NCI-H1436 treated with DMSO at 0.1 percent for 48 hours (cell line): ENCODE results near the gene C22orf23.
"Not testable (repeated sequence)": the region's sequence is repeated elsewhere in the genome, so short reads cannot be mapped to it uniquely, and the experiment has no call there.

Experiments used
- DNase-seq: peaks from one replicate; lab custom pipeline; 2025; lab: John Stamatoyannopoulos, UW

C22orf23 gene

DNA sequence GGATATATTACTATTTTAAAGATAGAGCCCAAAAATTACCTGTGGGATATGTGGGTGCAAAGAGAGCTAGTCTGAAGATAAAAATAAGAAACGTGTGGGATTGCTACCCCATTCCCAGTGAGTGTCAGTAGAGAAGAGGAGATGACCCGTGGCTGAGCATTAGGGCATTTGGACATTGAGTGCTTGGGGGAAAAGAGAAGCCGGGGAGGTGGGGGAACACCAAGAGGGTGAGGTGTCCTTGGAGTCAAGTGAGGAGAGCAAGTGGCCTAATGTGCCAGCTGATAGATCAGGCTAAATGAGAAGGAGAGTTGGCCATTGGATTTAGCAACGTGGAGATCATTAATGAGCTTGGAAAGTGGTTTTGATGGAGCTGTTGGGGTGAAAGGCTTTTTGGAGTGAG, 1.3 kb upstream of the C22orf23 start:
- DNase-seq: no peak

DNA sequence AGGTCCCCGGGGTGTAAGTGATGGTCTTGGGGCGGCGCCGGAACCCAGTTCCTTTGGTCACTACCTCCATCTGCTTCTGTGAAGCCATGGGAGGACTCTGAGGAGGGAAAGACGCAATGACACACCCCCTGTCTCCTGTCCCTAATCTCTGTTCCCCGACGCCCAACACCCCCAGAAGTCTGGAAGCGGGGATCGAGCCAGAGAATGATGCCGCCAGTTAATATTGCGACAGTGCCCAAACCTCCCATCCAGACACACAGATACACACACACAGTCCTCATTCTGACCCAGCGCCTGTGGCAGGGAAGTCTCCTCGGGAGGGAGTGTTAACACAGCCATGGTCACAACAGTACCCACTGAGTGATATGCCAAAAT, 352 bp downstream of the C22orf23 start:
- no peak for DNase-seq

DNA sequence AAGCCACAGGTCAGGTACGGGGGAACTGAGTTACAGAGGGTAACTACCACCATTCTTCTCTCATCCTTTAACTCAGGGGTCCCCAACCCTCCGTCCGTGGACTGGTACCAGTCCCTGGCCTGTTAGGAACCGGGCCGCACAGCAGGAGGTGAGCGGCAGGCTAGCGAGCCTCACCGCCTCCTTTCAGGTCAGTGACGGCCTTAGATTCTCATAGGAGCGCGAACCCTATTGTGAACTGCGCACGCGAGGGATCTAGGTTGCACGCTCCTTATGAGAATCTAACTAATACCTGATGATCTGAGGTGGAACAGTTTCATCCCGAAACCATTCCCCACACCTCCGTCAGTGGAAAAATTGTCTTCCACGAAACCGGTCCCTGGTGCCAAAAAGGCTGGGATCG, 772 bp downstream of the C22orf23 start:
- not testable (repeated sequence) for DNase-seq

- no peak for DNase-seq
Measured at GRCh38 chr22:37951305-37951704, 2.1 kb downstream of the C22orf23 start.

DNA sequence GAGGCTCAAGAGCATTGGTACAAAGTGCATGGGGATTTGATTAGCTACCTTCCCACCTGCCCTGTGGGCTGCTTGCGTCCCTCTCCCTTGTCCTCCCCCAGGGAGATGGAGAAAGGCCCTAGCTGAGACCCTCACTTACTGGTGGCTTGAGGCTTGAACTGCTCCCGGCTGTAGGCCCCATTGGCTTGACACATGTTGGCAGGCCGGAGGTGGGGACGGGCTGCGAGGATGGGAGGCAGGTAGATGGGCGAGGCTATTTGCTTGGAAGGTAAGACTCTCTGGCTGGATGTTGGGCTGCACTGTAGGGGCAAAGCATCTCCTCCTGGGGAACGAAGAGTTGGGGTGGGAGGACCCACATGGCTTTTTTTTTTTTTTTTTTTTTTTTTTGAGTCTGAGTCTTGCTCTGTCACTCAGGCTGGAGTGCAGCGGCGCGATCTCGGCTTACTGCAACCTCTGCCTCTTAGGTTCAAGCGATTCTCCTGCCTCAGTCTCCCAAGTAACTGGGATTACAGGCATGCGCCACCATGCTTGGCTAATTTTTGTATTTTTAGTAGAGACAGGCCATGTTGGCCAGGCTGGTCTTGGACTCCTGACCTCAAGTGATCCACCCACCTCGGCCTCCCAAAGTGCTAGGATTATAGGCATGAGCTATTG, 6.1 kb downstream of the C22orf23 start:
- not testable (repeated sequence) for DNase-seq

- not testable (repeated sequence) for DNase-seq
Measured at GRCh38 chr22:37944423-37944822, 9.0 kb downstream of the C22orf23 start.

- DNase-seq: no peak
Measured at GRCh38 chr22:37943825-37944198, 9.6 kb downstream of the C22orf23 start.

DNA sequence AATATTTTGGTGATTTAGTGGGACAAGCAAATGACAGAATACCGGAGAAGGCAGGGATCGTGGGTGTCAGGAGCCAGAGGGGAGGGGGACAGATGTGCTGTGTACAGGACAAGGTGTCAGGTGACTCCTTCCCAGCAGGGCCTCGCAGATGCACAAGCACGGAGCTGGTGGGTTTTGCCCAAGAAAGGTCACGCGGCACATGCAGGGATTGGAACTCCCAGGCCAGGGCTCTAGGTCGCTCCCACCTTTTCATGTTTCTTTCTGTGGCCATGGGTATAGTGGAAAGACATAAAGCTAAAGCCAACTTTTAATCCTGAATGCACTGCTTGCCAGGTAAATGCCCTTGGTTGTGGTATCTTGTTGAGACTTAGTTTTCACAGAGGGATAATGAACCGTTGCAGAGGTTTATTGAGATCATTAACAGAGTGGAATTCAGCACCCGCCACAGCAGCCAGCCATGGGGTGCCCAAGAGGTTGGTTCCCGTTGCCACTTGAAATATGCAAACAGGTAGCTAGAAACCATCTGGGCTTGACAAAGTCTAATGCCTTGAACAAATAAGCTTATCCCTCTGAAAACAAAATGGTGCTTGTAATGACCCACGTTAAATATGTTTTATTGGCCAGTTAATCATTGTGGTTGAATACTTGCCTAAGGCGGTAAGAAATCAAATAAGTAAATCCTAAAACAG, 10.1 kb downstream of the C22orf23 start:
- no peak for DNase-seq

DNA sequence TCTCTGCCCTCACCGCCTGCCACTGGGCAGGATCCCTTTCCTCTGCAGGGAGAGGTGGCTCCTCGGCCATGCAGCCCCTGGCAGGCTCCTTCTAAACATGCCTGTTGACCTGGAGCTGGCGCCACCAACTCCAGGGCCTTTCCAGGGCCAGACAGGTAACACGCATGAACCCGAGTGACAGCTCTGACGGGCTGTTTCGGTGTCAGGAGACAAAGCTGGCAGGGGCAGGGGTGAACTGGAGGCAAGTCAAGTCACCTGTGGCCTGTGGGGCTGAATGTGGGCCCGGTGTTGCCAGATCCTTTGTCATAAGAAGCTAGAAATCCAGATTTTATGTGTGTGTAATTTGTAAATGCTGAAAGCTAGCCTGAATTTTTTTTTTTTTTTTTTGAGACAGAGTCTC, 11.3 kb downstream of the C22orf23 start:
- no peak for DNase-seq

GRCh38 chr22:37940698-37941376, 12.6 kb downstream of the C22orf23 start:
- no peak for DNase-seq

- DNase-seq: no peak
Measured at GRCh38 chr22:37933711-37934376, 19.6 kb downstream of the C22orf23 start.

- DNase-seq: no peak
Measured at GRCh38 chr22:37932821-37933578, 20.4 kb downstream of the C22orf23 start.

- DNase-seq: no peak
Measured at GRCh38 chr22:37932401-37932800, 21.0 kb downstream of the C22orf23 start.

- DNase-seq: no peak
Measured at GRCh38 chr22:37931893-37932389, 21.5 kb downstream of the C22orf23 start.

DNA sequence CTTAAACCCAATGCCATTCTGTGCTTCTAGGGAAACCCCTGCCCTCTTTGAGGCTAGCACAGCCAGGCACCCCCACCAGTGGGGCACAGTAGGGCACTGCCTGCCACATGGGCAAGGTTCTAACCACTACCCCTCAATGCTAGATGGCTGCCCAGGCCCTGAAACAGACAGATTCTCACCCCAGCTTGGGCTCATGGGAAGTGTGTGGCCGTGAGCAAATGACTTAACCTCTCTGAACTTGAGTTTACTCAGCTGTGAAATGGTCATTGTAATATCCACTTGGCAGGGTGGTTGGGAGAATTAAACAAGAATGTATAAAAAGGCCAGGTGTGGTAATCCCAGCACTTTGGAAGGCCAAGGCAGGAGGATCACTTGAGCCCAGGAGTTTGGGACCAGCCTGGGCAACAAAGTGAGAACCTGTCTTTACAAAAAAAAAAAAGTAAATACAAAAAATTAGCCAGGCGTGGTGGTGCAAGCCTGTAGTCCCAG, 22.4 kb downstream of the C22orf23 start:
- DNase-seq: no peak

DNA sequence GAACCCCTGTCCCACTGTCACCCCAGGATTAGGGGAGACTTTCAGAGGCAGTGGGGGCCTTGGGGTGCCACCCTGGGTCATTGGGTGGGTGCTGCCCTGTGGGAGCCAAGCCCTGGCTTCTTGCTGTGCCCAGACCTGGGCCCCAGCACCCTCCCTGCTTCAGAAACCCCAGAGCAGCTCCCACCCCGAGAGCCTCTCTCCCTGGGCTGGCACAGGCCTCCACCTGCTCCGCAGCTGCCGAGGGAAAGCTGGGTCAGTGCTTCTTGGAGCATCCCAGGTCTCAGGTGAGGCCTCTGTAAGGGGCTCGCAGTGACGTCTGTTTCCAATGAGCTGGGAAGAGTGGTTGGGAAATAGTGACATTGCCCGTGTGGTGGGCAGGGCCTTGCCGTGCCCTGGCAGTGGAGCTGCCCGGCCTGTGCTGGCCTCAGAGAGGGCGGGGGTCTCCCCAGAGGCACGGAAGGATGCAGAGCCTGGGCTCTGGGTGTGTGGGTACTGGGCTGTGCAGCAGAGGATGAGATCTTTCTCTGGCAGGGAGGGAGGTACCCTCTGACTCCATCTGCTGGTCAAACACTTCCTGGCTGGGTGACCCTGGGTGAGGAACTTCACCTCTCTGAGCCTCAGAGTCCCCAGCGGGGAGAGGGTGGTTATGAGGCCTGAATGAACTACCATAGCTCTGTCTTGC, 23.0 kb downstream of the C22orf23 start:
- DNase-seq: no peak

GRCh38 chr22:37929390-37929789, 24.0 kb downstream of the C22orf23 start:
- no peak for DNase-seq

- no peak for DNase-seq
Measured at GRCh38 chr22:37927637-37927936, 25.8 kb downstream of the C22orf23 start.

DNA sequence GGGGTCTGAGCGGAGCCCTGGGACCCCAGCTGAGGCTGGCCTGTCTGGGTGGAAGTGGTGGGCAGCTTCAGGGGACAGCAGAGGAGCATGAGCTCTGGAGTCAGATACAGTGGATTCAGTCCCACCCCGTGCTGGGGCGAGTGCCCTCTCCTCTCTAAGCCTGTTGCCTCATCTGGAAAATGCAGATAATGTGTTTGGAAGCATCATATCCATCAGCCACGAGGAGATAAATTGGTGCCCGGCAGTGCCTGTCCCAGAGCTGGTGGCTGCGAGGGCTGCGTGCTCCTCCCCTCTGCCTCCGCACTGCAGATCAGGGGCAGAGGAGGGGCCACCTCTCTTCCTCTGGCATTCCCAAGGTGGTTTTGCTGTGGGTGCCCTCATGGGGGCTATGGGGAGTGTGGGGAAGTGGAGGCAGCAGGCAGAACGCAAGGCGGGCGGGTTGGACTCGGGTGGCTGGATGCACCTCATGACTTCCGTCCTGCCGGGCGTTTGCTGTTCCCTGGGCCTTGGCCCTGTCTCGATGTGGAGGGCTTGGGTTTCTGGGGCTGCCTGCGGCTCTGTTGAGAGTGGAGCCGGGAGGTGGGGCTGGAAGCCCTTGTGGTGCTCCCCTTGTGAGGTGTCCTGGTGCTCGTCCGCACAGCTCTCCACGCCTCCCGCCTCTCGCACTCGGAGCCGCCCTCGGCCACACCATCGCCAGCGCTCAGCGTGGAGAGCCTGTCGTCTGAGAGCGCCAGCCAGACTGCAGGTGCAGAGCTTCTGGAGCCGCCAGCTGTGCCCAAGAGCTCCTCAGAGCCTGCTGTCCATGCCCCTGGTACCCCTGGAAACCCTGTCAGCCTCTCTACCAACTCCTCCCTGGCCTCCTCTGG, 26.4 kb downstream of the C22orf23 start:
- no peak for DNase-seq

DNA sequence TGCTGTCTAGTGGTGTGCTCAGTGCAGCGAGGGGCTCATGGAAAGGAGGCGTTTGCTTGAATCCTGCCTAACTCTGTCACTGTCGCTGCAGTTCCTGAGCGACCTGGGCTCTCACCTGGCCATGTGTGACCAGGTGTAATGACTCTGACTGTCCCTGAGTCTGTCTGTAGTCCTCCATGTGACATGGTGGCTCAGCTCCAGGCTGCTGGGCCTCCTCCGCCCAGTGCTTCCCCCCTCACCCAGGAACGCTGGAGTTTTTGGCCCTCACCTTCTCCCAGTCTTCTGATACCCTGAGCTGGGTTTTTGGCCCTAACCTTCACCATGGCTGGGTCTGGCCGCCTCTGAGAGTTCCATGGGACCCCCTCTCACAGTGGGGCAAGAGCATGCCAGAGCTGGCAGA, 27.0 kb downstream of the C22orf23 start:
- no peak for DNase-seq
